Thoracic aorta (tissue), 2 donors: Measurements from ENCODE around the gene ICAM2. TPM values are rescaled to one million over a fixed set of nuclear protein-coding genes. Genes with fewer than 3 reads are reported as not detected.

Source experiments
- ATAC-seq: fragments of 150-250 bp; one replicate; pipeline ENCODE4 v1.8.0; 2017; ENCODE audit warnings: low read depth; ENCODE audit not compliant: insufficient number of reproducible peaks, low FRiP score
- DNase-seq: peaks from one replicate; pipeline ENCODE4 v3.0.0-alpha.2; 2020; ENCODE audit warnings: low spot score
- H3K27ac ChIP-seq, 2 donors: fragments of 200-600 bp; sonication (generic); 1 replicate in 1 of 2; 2 replicates in 1 of 2; pipeline ENCODE4 v1.5.1; 2016; ENCODE audit warnings: mild to moderate bottlenecking in 2 of 2, moderate library complexity in 2 of 2
- H3K27me3 ChIP-seq: fragments of 200-600 bp; sonication (generic); replicated peaks from 2 replicates; pipeline ENCODE4 v1.6.0; 2016; ENCODE audit warnings: mild to moderate bottlenecking; ENCODE audit not compliant: insufficient read depth
- H3K36me3 ChIP-seq: fragments of 200-600 bp; sonication (generic); one replicate; pipeline ENCODE4 v1.5.1; 2016
- H3K4me1 ChIP-seq, 2 donors: fragments of 200-600 bp; sonication (generic); 1 replicate in 1 of 2; 2 replicates in 1 of 2; pipeline versions ENCODE4 v1.5.1 to v1.6.0; 2016; ENCODE audit warnings: low read depth in 2 of 2, mild to moderate bottlenecking in 1 of 2; ENCODE audit not compliant: control insufficient read depth in 1 of 2
- H3K4me3 ChIP-seq: fragments of 200-600 bp; sonication (generic); 2 replicates; pipeline ENCODE4 v1.5.1; 2016; ENCODE audit warnings: mild to moderate bottlenecking
- H3K9me3 ChIP-seq: fragments of 200-600 bp; sonication (generic); 2 replicates; pipeline ENCODE4 v1.5.1; 2016
- CTCF ChIP-seq: fragments of 200-600 bp; sonication (generic); IDR thresholded peaks from one replicate; pipeline ENCODE4 v1.5.1; 2019; ENCODE audit warnings: antibody characterized with exemption
- total RNA-seq, 2 donors: library from RNA; depleted of rRNA; stranded (reverse); fragments of >200 nt; gene quantifications; one replicate each; pipeline versions ENCODE4 v1.1.0 to v1.2.3, GENCODE V29; 2016

The ICAM2 gene
- total RNA-seq, 2 donors from 2014 or later: 41.6 to 46.6 TPM

- no peak overlapping the region for H3K27ac ChIP-seq
- ATAC-seq: no peak
- no peaks in the 10 kb centered on the region for H3K9me3 ChIP-seq
- no peak overlapping the region for H3K4me3 ChIP-seq
- H3K27me3 ChIP-seq: no peaks in the 10 kb centered on the region
- no peak for TF ChIP-seq CTCF
- no peak for DNase-seq
- H3K36me3 ChIP-seq: peaks cover 56% of the 10 kb centered on the region
- H3K4me1 ChIP-seq: peaks cover 0 to 9% of the 10 kb centered on the region in 2 donors
Measured at GRCh38 chr17:64045176-64045575, 24.7 kb upstream of the ICAM2 start.

- Histone ChIP-seq H3K36me3 (peaks cover 38% of the 10 kb centered on the region), H3K4me1 (peaks cover 0 to 16% of the 10 kb centered on the region in 2 donors), H3K27ac (no peak overlapping the region), H3K27me3 (no peaks in the 10 kb centered on the region), H3K9me3 (no peaks in the 10 kb centered on the region), H3K4me3 (no peak overlapping the region)
- no peak for TF ChIP-seq CTCF
- ATAC-seq: no peak
- DNase-seq: no peak
Measured at GRCh38 chr17:64042700-64043485, 22.5 kb upstream of the ICAM2 start.

GRCh38 chr17:64041912-64042311 lies 21.5 kb upstream of the ICAM2 start:
- H3K4me1 ChIP-seq: peaks cover 0 to 16% of the 10 kb centered on the region in 2 donors
- no peak for TF ChIP-seq CTCF
- no peak overlapping the region for H3K4me3 ChIP-seq
- no peaks in the 10 kb centered on the region for H3K9me3 ChIP-seq
- no peak for ATAC-seq
- no peak for DNase-seq
- no peak overlapping the region for H3K27ac ChIP-seq
- peaks cover 35% of the 10 kb centered on the region for H3K36me3 ChIP-seq
- H3K27me3 ChIP-seq: no peaks in the 10 kb centered on the region

GRCh38 chr17:64040206-64040605 lies 19.8 kb upstream of the ICAM2 start:
- DNase-seq: no peak
- H3K4me1 ChIP-seq: peaks cover 0 to 16% of the 10 kb centered on the region in 2 donors
- H3K9me3 ChIP-seq: no peaks in the 10 kb centered on the region
- ATAC-seq: no peak
- TF ChIP-seq CTCF: no peak
- no peak overlapping the region for H3K4me3 ChIP-seq
- no peak overlapping the region for H3K27ac ChIP-seq
- peaks cover 18% of the 10 kb centered on the region for H3K36me3 ChIP-seq
- H3K27me3 ChIP-seq: no peaks in the 10 kb centered on the region

- DNase-seq (no peak), ATAC-seq (no peak)
- no peak for TF ChIP-seq CTCF
- peaks cover 7% of the 10 kb centered on the region for H3K36me3 ChIP-seq
- peaks cover 0 to 16% of the 10 kb centered on the region in 2 donors for H3K4me1 ChIP-seq
- H3K4me3 ChIP-seq: no peak overlapping the region
- no peaks in the 10 kb centered on the region for H3K9me3 ChIP-seq
- no peak overlapping the region for H3K27ac ChIP-seq
- H3K27me3 ChIP-seq: no peaks in the 10 kb centered on the region
Measured at GRCh38 chr17:64039106-64039400, 18.6 kb upstream of the ICAM2 start.
